ENCODE data around the gene KNSTRN.

KNSTRN gene

GRCh38 chr15:40405501-40406381, 23.2 kb downstream of the KNSTRN start, which contains the start of gene IVD:
IVD (plus strand) TSS chr15:40405795; CDS start chr15:40405828, 33 bp downstream.
- DNase-seq: peak; percentile 50 to 91

- no peak for DNase-seq
Measured at GRCh38 chr15:40407330-40407990, 24.9 kb downstream of the KNSTRN start.

- no peak for DNase-seq
Measured at GRCh38 chr15:40409366-40409765, 26.8 kb downstream of the KNSTRN start.

GRCh38 chr15:40410476-40410875, 28.0 kb downstream of the KNSTRN start:
- no peak for DNase-seq

- DNase-seq: no peak
Measured at GRCh38 chr15:40412095-40412759, 29.7 kb downstream of the KNSTRN start.

- no peak for DNase-seq
Measured at GRCh38 chr15:40413036-40413435, 30.5 kb downstream of the KNSTRN start.

- DNase-seq: no peak
Measured at GRCh38 chr15:40414816-40415215, 32.3 kb downstream of the KNSTRN start.

- DNase-seq: no peak
Measured at GRCh38 chr15:40415226-40415625, 32.7 kb downstream of the KNSTRN start.

GRCh38 chr15:40416056-40416455, 33.5 kb downstream of the KNSTRN start:
- no peak for DNase-seq

- no peak for DNase-seq
Measured at GRCh38 chr15:40418126-40418525, 35.6 kb downstream of the KNSTRN start.

- no peak for DNase-seq
Measured at GRCh38 chr15:40420071-40420713, 37.7 kb downstream of the KNSTRN start.

GRCh38 chr15:40420793-40421192, 38.3 kb downstream of the KNSTRN start:
- DNase-seq: no peak

- peak; percentile 10 to 69 for DNase-seq
Measured at GRCh38 chr15:40421246-40422157, 39.0 kb downstream of the KNSTRN start.

- no peak for DNase-seq
Measured at GRCh38 chr15:40424483-40425115, 42.1 kb downstream of the KNSTRN start.

- DNase-seq: no peak
Measured at GRCh38 chr15:40425681-40426080, 43.2 kb downstream of the KNSTRN start.

GRCh38 chr15:40427188-40427587, 44.7 kb downstream of the KNSTRN start:
- DNase-seq: no peak

- no peak for DNase-seq
Measured at GRCh38 chr15:40428185-40428584, 45.7 kb downstream of the KNSTRN start.

- no peak for DNase-seq
Measured at GRCh38 chr15:40429068-40429710, 46.7 kb downstream of the KNSTRN start.

GRCh38 chr15:40430271-40430805, 47.8 kb downstream of the KNSTRN start:
- DNase-seq: no peak

GRCh38 chr15:40435023-40435709, 52.6 kb downstream of the KNSTRN start:
- DNase-seq: no peak
